ENCODE data around the gene INSYN2B. TPM values are rescaled to one million over a fixed set of nuclear protein-coding genes. Genes with fewer than 3 reads are reported as not detected.

Gene INSYN2B
- total RNA-seq, result 1 to 10 TPM in 1 of 4 donors, not detected in 3; 2.5 TPM

- Histone ChIP-seq H3K27me3 (no peaks in the 10 kb centered on the region), H3K9me3 (no peaks in the 10 kb centered on the region), H3K27ac (no peak within 1 kb of the TSS), H3K36me3 (no peaks in the 10 kb centered on the region), H3K4me1 (no peaks in the 10 kb centered on the region), H3K4me3 (no peak within 1 kb of the TSS)
- peak in 1 of 3 donors; percentile 46 for DNase-seq
- TF ChIP-seq CTCF (IDR thresholded peaks at IDR 0.05) (peak in 5 of 6 experiments; percentile 9 to 26 (median 19)), POLR2A (IDR thresholded peaks at IDR 0.05) (no peak)
Measured at GRCh38 chr5:169980418-169981053, at the start of gene INSYN2B. TSS of gene INSYN2B (minus strand) at chr5:169980495. CDS start at chr5:169883898, 96,597 bp downstream.

- DNase-seq, result no peak
- Histone ChIP-seq H3K4me1 (no peaks in the 10 kb centered on the region), H3K9me3 (no peaks in the 10 kb centered on the region), H3K27ac (no peak overlapping the region), H3K27me3 (no peaks in the 10 kb centered on the region), H3K36me3 (no peaks in the 10 kb centered on the region), H3K4me3 (no peak overlapping the region)
- TF ChIP-seq POLR2A (IDR thresholded peaks at IDR 0.05) (no peak), CTCF (IDR thresholded peaks at IDR 0.05) (no peak)
Measured at GRCh38 chr5:170028124-170028523, 47.8 kb upstream of the INSYN2B start.

GRCh38 chr5:170025853-170026252, 45.6 kb upstream of the INSYN2B start:
- no peaks in the 10 kb centered on the region for H3K27me3 ChIP-seq
- H3K27ac ChIP-seq, result no peak overlapping the region
- TF ChIP-seq CTCF (IDR thresholded peaks at IDR 0.05), result no peak
- no peak for TF ChIP-seq POLR2A (IDR thresholded peaks at IDR 0.05)
- no peak overlapping the region for H3K4me3 ChIP-seq
- no peaks in the 10 kb centered on the region for H3K36me3 ChIP-seq
- DNase-seq, result no peak
- H3K9me3 ChIP-seq, result no peaks in the 10 kb centered on the region
- no peaks in the 10 kb centered on the region for H3K4me1 ChIP-seq

- Histone ChIP-seq H3K9me3 (no peaks in the 10 kb centered on the region), H3K4me1 (no peaks in the 10 kb centered on the region), H3K36me3 (no peaks in the 10 kb centered on the region), H3K27ac (no peak overlapping the region), H3K27me3 (no peaks in the 10 kb centered on the region), H3K4me3 (no peak overlapping the region)
- DNase-seq, result no peak
- TF ChIP-seq CTCF (IDR thresholded peaks at IDR 0.05), result no peak
- TF ChIP-seq POLR2A (IDR thresholded peaks at IDR 0.05), result no peak
Measured at GRCh38 chr5:170021506-170021905, 41.2 kb upstream of the INSYN2B start.

GRCh38 chr5:170020423-170020822, 40.1 kb upstream of the INSYN2B start:
- Histone ChIP-seq H3K27me3 (no peaks in the 10 kb centered on the region), H3K36me3 (no peaks in the 10 kb centered on the region), H3K4me1 (no peaks in the 10 kb centered on the region), H3K4me3 (no peak overlapping the region), H3K27ac (no peak overlapping the region), H3K9me3 (no peaks in the 10 kb centered on the region)
- TF ChIP-seq POLR2A (IDR thresholded peaks at IDR 0.05), result no peak
- TF ChIP-seq CTCF (IDR thresholded peaks at IDR 0.05), result no peak
- no peak for DNase-seq
